BLaER1 (cell line): ENCODE results near the gene ZG16.

Source experiments
- H3K27ac ChIP-seq: shearing (Covaris generic); formaldehyde crosslinking; 2 replicates; pipeline ENCODE4 v1.8.1; 2022
- H3K27me3 ChIP-seq: shearing (Covaris generic); formaldehyde crosslinking; 2 replicates; pipeline ENCODE4 v1.8.1; 2022
- H3K36me3 ChIP-seq: shearing (Covaris generic); formaldehyde crosslinking; 2 replicates; pipeline ENCODE4 v1.8.1; 2022
- H3K4me1 ChIP-seq: shearing (Covaris generic); formaldehyde crosslinking; 2 replicates; pipeline ENCODE4 v1.8.1; 2022
- H3K4me2 ChIP-seq: shearing (Covaris generic); formaldehyde crosslinking; 2 replicates; pipeline ENCODE4 v1.8.1; 2022
- H3K4me3 ChIP-seq: shearing (Covaris generic); formaldehyde crosslinking; 2 replicates; pipeline ENCODE4 v1.8.1; 2022
- H3K9ac ChIP-seq: shearing (Covaris generic); formaldehyde crosslinking; 2 replicates; pipeline ENCODE4 v1.8.1; 2022
- H3K9me3 ChIP-seq: shearing (Covaris generic); formaldehyde crosslinking; 2 replicates; pipeline ENCODE4 v1.8.1; 2022
- H4K20me1 ChIP-seq: shearing (Covaris generic); formaldehyde crosslinking; 2 replicates; pipeline ENCODE4 v1.8.1; 2022
- Cebpa-rat ChIP-seq: shearing (Covaris generic); IDR thresholded peaks from 2 replicates; pipeline ENCODE4 v1.8.1; 2022

ZG16 gene

GRCh38 chr16:29815032-29815721, 37.1 kb downstream of the ZG16 start:
- Histone ChIP-seq H3K27ac (peak overlapping the region; percentile 86), H3K4me3 (peak overlapping the region; percentile 83), H4K20me1 (peaks cover 46% of the 10 kb centered on the region), H3K9me3 (no peaks in the 10 kb centered on the region), H3K27me3 (no peaks in the 10 kb centered on the region), H3K36me3 (peaks cover 31% of the 10 kb centered on the region), H3K9ac (peak overlapping the region; percentile 98), H3K4me1 (peaks cover 80% of the 10 kb centered on the region), H3K4me2 (peak overlapping the region; percentile 99)
- no peak for TF ChIP-seq Cebpa-rat

GRCh38 chr16:29815793-29816693, 38.0 kb downstream of the ZG16 start, which contains the start of gene PAGR1:
Gene PAGR1, plus strand, starts transcription at chr16:29816152. Its CDS starts 374 bp downstream, at chr16:29816526.
- Histone ChIP-seq H3K27me3 (no peaks in the 10 kb centered on the region), H3K4me2 (peak within 1 kb of the TSS; percentile 99), H3K4me3 (peak within 1 kb of the TSS; percentile 83), H3K36me3 (peaks cover 35% of the 10 kb centered on the region), H3K9ac (peak within 1 kb of the TSS; percentile 98), H4K20me1 (peaks cover 46% of the 10 kb centered on the region), H3K4me1 (peaks cover 80% of the 10 kb centered on the region), H3K27ac (peak within 1 kb of the TSS; percentile 86), H3K9me3 (no peaks in the 10 kb centered on the region)
- TF ChIP-seq Cebpa-rat = no peak

GRCh38 chr16:29816694-29817441, 38.8 kb downstream of the ZG16 start:
- peak overlapping the region; percentile 86 for H3K27ac ChIP-seq
- peak overlapping the region; percentile 98 for H3K9ac ChIP-seq
- H3K36me3 ChIP-seq = peaks cover 43% of the 10 kb centered on the region
- TF ChIP-seq Cebpa-rat = no peak
- H3K4me3 ChIP-seq = peak overlapping the region; percentile 83
- H4K20me1 ChIP-seq = peaks cover 47% of the 10 kb centered on the region
- H3K4me1 ChIP-seq = peaks cover 81% of the 10 kb centered on the region
- no peaks in the 10 kb centered on the region for H3K9me3 ChIP-seq
- H3K4me2 ChIP-seq = peak overlapping the region; percentile 99
- no peaks in the 10 kb centered on the region for H3K27me3 ChIP-seq

- no peaks in the 10 kb centered on the region for H3K9me3 ChIP-seq
- H4K20me1 ChIP-seq = peaks cover 51% of the 10 kb centered on the region
- H3K27me3 ChIP-seq = no peaks in the 10 kb centered on the region
- peaks cover 52% of the 10 kb centered on the region for H3K36me3 ChIP-seq
- TF ChIP-seq Cebpa-rat = no peak
- H3K4me2 ChIP-seq = peak overlapping the region; percentile 99
- peak overlapping the region; percentile 83; the same call in 1 of the 2 replicates for H3K4me3 ChIP-seq
- peak overlapping the region; percentile 98; the same call in 1 of the 2 replicates for H3K9ac ChIP-seq
- no peak overlapping the region for H3K27ac ChIP-seq
- peaks cover 71% of the 10 kb centered on the region for H3K4me1 ChIP-seq
These were observed 40.0 kb downstream of the ZG16 start for GRCh38 chr16:29818082-29818481.

DNA sequence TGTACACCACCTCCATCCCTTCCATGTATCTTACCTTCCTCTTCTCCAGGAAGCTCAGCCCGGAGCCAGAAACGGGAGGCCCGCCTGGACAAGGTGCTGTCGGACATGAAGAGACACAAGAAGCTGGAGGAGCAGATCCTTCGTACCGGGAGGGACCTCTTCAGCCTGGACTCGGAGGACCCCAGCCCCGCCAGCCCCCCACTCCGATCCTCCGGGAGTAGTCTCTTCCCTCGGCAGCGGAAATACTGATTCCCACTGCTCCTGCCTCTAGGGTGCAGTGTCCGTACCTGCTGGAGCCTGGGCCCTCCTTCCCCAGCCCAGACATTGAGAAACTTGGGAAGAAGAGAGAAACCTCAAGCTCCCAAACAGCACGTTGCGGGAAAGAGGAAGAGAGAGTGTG, 41.5 kb downstream of the ZG16 start:
- H4K20me1 ChIP-seq = peaks cover 51% of the 10 kb centered on the region
- no peaks in the 10 kb centered on the region for H3K9me3 ChIP-seq
- peak overlapping the region; percentile 64; the same call in 1 of the 2 replicates for H3K4me3 ChIP-seq
- no peaks in the 10 kb centered on the region for H3K27me3 ChIP-seq
- no peak for TF ChIP-seq Cebpa-rat
- peak overlapping the region; percentile 99 for H3K4me2 ChIP-seq
- H3K27ac ChIP-seq = peak overlapping the region; percentile 23; the same call in 1 of the 2 replicates
- peak overlapping the region; percentile 98 for H3K9ac ChIP-seq
- H3K36me3 ChIP-seq = peaks cover 52% of the 10 kb centered on the region
- peaks cover 62% of the 10 kb centered on the region for H3K4me1 ChIP-seq

- H3K27me3 ChIP-seq = no peaks in the 10 kb centered on the region
- peaks cover 51% of the 10 kb centered on the region for H4K20me1 ChIP-seq
- no peaks in the 10 kb centered on the region for H3K9me3 ChIP-seq
- peaks cover 62% of the 10 kb centered on the region for H3K4me1 ChIP-seq
- peaks cover 52% of the 10 kb centered on the region for H3K36me3 ChIP-seq
- peak within 1 kb of the TSS; percentile 98 for H3K9ac ChIP-seq
- H3K4me2 ChIP-seq = peak within 1 kb of the TSS; percentile 99
- H3K4me3 ChIP-seq = peak within 1 kb of the TSS; percentile 64
- no peak for TF ChIP-seq Cebpa-rat
- H3K27ac ChIP-seq = peak within 1 kb of the TSS; percentile 53
These were observed 42.2 kb downstream of the ZG16 start, which contains the start of gene MVP for GRCh38 chr16:29820271-29820701. Gene MVP, plus strand, starts transcription at chr16:29820462. Its CDS starts 10,088 bp downstream, at chr16:29830550.

- peaks cover 52% of the 10 kb centered on the region for H3K36me3 ChIP-seq
- peaks cover 51% of the 10 kb centered on the region for H4K20me1 ChIP-seq
- H3K9ac ChIP-seq = peak overlapping the region; percentile 98
- H3K4me3 ChIP-seq = peak overlapping the region; percentile 64
- peak overlapping the region; percentile 99 for H3K4me2 ChIP-seq
- no peak for TF ChIP-seq Cebpa-rat
- H3K27me3 ChIP-seq = no peaks in the 10 kb centered on the region
- H3K4me1 ChIP-seq = peaks cover 69% of the 10 kb centered on the region
- no peaks in the 10 kb centered on the region for H3K9me3 ChIP-seq
- H3K27ac ChIP-seq = peak overlapping the region; percentile 53
These were observed 42.9 kb downstream of the ZG16 start for GRCh38 chr16:29820730-29821642.

GRCh38 chr16:29821643-29822115, 43.6 kb downstream of the ZG16 start:
- peak overlapping the region; percentile 98; the same call in 1 of the 2 replicates for H3K9ac ChIP-seq
- peaks cover 52% of the 10 kb centered on the region for H3K36me3 ChIP-seq
- peak overlapping the region; percentile 99 for H3K4me2 ChIP-seq
- no peak overlapping the region for H3K4me3 ChIP-seq
- peak overlapping the region; percentile 53 for H3K27ac ChIP-seq
- peaks cover 51% of the 10 kb centered on the region for H4K20me1 ChIP-seq
- H3K4me1 ChIP-seq = peaks cover 69% of the 10 kb centered on the region
- TF ChIP-seq Cebpa-rat = no peak
- no peaks in the 10 kb centered on the region for H3K9me3 ChIP-seq
- no peaks in the 10 kb centered on the region for H3K27me3 ChIP-seq
